GM21367 (cell line): ENCODE results near the gene DYNLT2B.
A peak's percentile ranks its signal among the peaks of the same experiment; 100 is the strongest.
"Not testable (repeated sequence)": the region's sequence is repeated elsewhere in the genome, so short reads cannot be mapped to it uniquely, and the experiment has no call there.

Source experiments
- ATAC-seq: cut with Tn5 transposase; IDR thresholded peaks from one replicate; pipeline ENCODE4 v1.9.1; 2021; ENCODE audit not compliant: unreplicated experiment

The DYNLT2B gene

GRCh38 chr3:196317687-196318467 lies at the start of gene DYNLT2B:
Gene DYNLT2B (minus strand): TSS chr3:196318240. CDS start chr3:196318152, 88 bp downstream.
- ATAC-seq, result peak; percentile 76

- no peak for ATAC-seq
These were observed 47.7 kb upstream of the DYNLT2B start for GRCh38 chr3:196365736-196366135.

GRCh38 chr3:196360586-196360985 lies 42.5 kb upstream of the DYNLT2B start:
- ATAC-seq, result no peak

- ATAC-seq, result not testable (repeated sequence)
These were observed 40.5 kb upstream of the DYNLT2B start for GRCh38 chr3:196358540-196358939.

- ATAC-seq, result no peak
These were observed 39.9 kb upstream of the DYNLT2B start for GRCh38 chr3:196357905-196358304.

GRCh38 chr3:196356556-196356955 lies 38.5 kb upstream of the DYNLT2B start:
- ATAC-seq, result no peak

- ATAC-seq, result no peak
These were observed 37.6 kb upstream of the DYNLT2B start for GRCh38 chr3:196355668-196356067.

GRCh38 chr3:196354132-196354531 lies 36.1 kb upstream of the DYNLT2B start:
- ATAC-seq, result no peak

GRCh38 chr3:196351541-196351940 lies 33.5 kb upstream of the DYNLT2B start:
- ATAC-seq, result no peak

- no peak for ATAC-seq
These were observed 32.0 kb upstream of the DYNLT2B start for GRCh38 chr3:196350067-196350466.

- ATAC-seq, result no peak
These were observed 30.7 kb upstream of the DYNLT2B start for GRCh38 chr3:196348698-196349097.

- ATAC-seq, result no peak
These were observed 26.6 kb upstream of the DYNLT2B start for GRCh38 chr3:196344663-196345062.

GRCh38 chr3:196343917-196344316 lies 25.9 kb upstream of the DYNLT2B start:
- not testable (repeated sequence) for ATAC-seq

- no peak for ATAC-seq
These were observed 23.1 kb upstream of the DYNLT2B start for GRCh38 chr3:196341137-196341536.

GRCh38 chr3:196340466-196340865 lies 22.4 kb upstream of the DYNLT2B start:
- no peak for ATAC-seq

GRCh38 chr3:196339493-196340254 lies 21.6 kb upstream of the DYNLT2B start:
- no peak for ATAC-seq

- no peak for ATAC-seq
These were observed 21.0 kb upstream of the DYNLT2B start for GRCh38 chr3:196339044-196339443.

- ATAC-seq, result no peak
These were observed 18.5 kb upstream of the DYNLT2B start for GRCh38 chr3:196336319-196337145.

- no peak for ATAC-seq
These were observed 17.5 kb upstream of the DYNLT2B start for GRCh38 chr3:196335503-196335948.

- ATAC-seq, result no peak
These were observed 16.9 kb upstream of the DYNLT2B start for GRCh38 chr3:196334982-196335381.

GRCh38 chr3:196332168-196332567 lies 14.1 kb upstream of the DYNLT2B start:
- ATAC-seq, result no peak
